GM12874 (cell line): ENCODE results near the gene CTIF.

ENCODE experiments used
- CTCF ChIP-seq: IDR thresholded peaks from 2 replicates; pipeline ENCODE4 v1.5.1; 2011; ENCODE audit warnings: low read depth, mild to moderate bottlenecking, control low read depth, low read length, moderate library complexity; ENCODE audit not compliant: insufficient read depth

The CTIF gene

GRCh38 chr18:48635806-48636205, 97.0 kb downstream of the CTIF start:
- no peak for TF ChIP-seq CTCF

GRCh38 chr18:48636436-48636835, 97.6 kb downstream of the CTIF start:
- TF ChIP-seq CTCF, result no peak

GRCh38 chr18:48637081-48637990, 98.5 kb downstream of the CTIF start:
- no peak for TF ChIP-seq CTCF

- TF ChIP-seq CTCF, result no peak
Observed at GRCh38 chr18:48638451-48638850, 99.6 kb downstream of the CTIF start.

GRCh38 chr18:48638896-48639771, 100.3 kb downstream of the CTIF start:
- TF ChIP-seq CTCF, result no peak

GRCh38 chr18:48639772-48640432, 101.1 kb downstream of the CTIF start:
- TF ChIP-seq CTCF, result peak; percentile 39

- TF ChIP-seq CTCF, result 0 out of 2 replicates have a peak, but pooled peaks have one; percentile 14
Observed at GRCh38 chr18:48640566-48641270, 101.9 kb downstream of the CTIF start.
